ENCODE results near the gene SMAP2. TPM values are rescaled to one million over a fixed set of nuclear protein-coding genes. Genes with fewer than 3 reads are reported as not detected.

Gene SMAP2
- total RNA-seq, 1 donor from 2014 or later, result 20.9 TPM

- DNase-seq (ENCODE audit: extremely low spot score, unreplicated experiment), result no peak
- Mint-ChIP-seq H3K9me3 (no peaks in the 10 kb centered on the region), H3K27me3 (no peaks in the 10 kb centered on the region), H3K4me1 (ENCODE audit: unreplicated experiment) (peaks cover 27% of the 10 kb centered on the region), H3K4me3 (no peak overlapping the region), H3K27ac (no peak overlapping the region), H3K36me3 (no peaks in the 10 kb centered on the region)
- TF ChIP-seq CTCF (conservative IDR thresholded peaks at IDR 0.05), result no peak
Observed at GRCh38 chr1:40382601-40383000, 9.1 kb downstream of the SMAP2 start.

GRCh38 chr1:40383095-40383487 is 9.6 kb downstream of the SMAP2 start:
- H3K27ac Mint-ChIP-seq, result no peak overlapping the region

GRCh38 chr1:40383488-40384412 is 10.2 kb downstream of the SMAP2 start:
- Mint-ChIP-seq H3K9me3 (no peaks in the 10 kb centered on the region), H3K4me1 (ENCODE audit: unreplicated experiment) (peaks cover 27% of the 10 kb centered on the region), H3K27ac (peak overlapping the region; percentile 35), H3K4me3 (no peak overlapping the region), H3K36me3 (no peaks in the 10 kb centered on the region), H3K27me3 (no peaks in the 10 kb centered on the region)
- TF ChIP-seq CTCF (conservative IDR thresholded peaks at IDR 0.05), result no peak
- DNase-seq (ENCODE audit: extremely low spot score, unreplicated experiment), result no peak

More at GRCh38 chr1:40383095-40383487, 9.6 kb downstream of the SMAP2 start:
- TF ChIP-seq CTCF (conservative IDR thresholded peaks at IDR 0.05), result no peak
- DNase-seq (ENCODE audit: extremely low spot score, unreplicated experiment), result no peak
- H3K36me3 Mint-ChIP-seq, result no peaks in the 10 kb centered on the region
- H3K4me1 Mint-ChIP-seq (ENCODE audit: unreplicated experiment), result peaks cover 27% of the 10 kb centered on the region
- H3K9me3 Mint-ChIP-seq, result no peaks in the 10 kb centered on the region
- H3K4me3 Mint-ChIP-seq, result no peak overlapping the region
- no peaks in the 10 kb centered on the region for H3K27me3 Mint-ChIP-seq

GRCh38 chr1:40384413-40384762 is 10.9 kb downstream of the SMAP2 start:
- no peak for DNase-seq (ENCODE audit: extremely low spot score, unreplicated experiment)
- Mint-ChIP-seq H3K9me3 (no peaks in the 10 kb centered on the region), H3K4me3 (no peak overlapping the region), H3K36me3 (no peaks in the 10 kb centered on the region), H3K27ac (peak overlapping the region; percentile 35), H3K27me3 (no peaks in the 10 kb centered on the region), H3K4me1 (ENCODE audit: unreplicated experiment) (peaks cover 27% of the 10 kb centered on the region)
- no peak for TF ChIP-seq CTCF (conservative IDR thresholded peaks at IDR 0.05)

- Mint-ChIP-seq H3K4me1 (ENCODE audit: unreplicated experiment) (peaks cover 27% of the 10 kb centered on the region), H3K27ac (no peak overlapping the region)
- DNase-seq (ENCODE audit: extremely low spot score, unreplicated experiment), result no peak
Observed at GRCh38 chr1:40384887-40385286, 11.4 kb downstream of the SMAP2 start.

More at GRCh38 chr1:40384887-40385286, 11.4 kb downstream of the SMAP2 start:
- Mint-ChIP-seq H3K4me3 (no peak overlapping the region), H3K9me3 (no peaks in the 10 kb centered on the region), H3K27me3 (no peaks in the 10 kb centered on the region), H3K36me3 (peaks cover under 1% of the 10 kb centered on the region)
- no peak for TF ChIP-seq CTCF (conservative IDR thresholded peaks at IDR 0.05)
